ENCODE data around the gene OSBPL8. TPM values are rescaled to one million over a fixed set of nuclear protein-coding genes. Genes with fewer than 3 reads are reported as not detected.

OSBPL8 gene
- total and polyA plus RNA-seq, 4 donors, result 6.9 to 32.5 (median 22.9) TPM

GRCh38 chr12:76529226-76529918 lies 30.2 kb downstream of the OSBPL8 start:
- Histone ChIP-seq H3K27me3 (ENCODE audit: control insufficient read depth in 4 of 4, insufficient read depth in 4 of 4, low read length in 3 of 4) (no peaks in the 10 kb centered on the region), H3K4me3 (ENCODE audit: low read depth in 1 of 3, low read length in 3 of 3) (no peak overlapping the region), H3K9ac (ENCODE audit: low read depth in 1 of 2, low read length in 2 of 2) (no peak overlapping the region), H3K27ac (ENCODE audit: low read depth in 1 of 2, low read length in 2 of 2) (no peak overlapping the region), H3K4me1 (ENCODE audit: control insufficient read depth in 4 of 4, insufficient read depth in 4 of 4, low read length in 3 of 4) (peaks cover 0 to 14% (median 7%) of the 10 kb centered on the region in 4 donors), H3K36me3 (ENCODE audit: control insufficient read depth in 4 of 4, insufficient read depth in 3 of 4, low read depth in 1 of 4, low read length in 3 of 4) (peaks cover 0 to 3% (median 0%) of the 10 kb centered on the region in 4 donors), H3K9me3 (ENCODE audit: control insufficient read depth in 4 of 4, low read length in 3 of 4) (no peaks in the 10 kb centered on the region)
- DNase-seq (ENCODE audit: low spot score), result no peak
- 62% methylated on average over 4 of the region's 4 CpGs for WGBS
- TF ChIP-seq, protein P1, sequence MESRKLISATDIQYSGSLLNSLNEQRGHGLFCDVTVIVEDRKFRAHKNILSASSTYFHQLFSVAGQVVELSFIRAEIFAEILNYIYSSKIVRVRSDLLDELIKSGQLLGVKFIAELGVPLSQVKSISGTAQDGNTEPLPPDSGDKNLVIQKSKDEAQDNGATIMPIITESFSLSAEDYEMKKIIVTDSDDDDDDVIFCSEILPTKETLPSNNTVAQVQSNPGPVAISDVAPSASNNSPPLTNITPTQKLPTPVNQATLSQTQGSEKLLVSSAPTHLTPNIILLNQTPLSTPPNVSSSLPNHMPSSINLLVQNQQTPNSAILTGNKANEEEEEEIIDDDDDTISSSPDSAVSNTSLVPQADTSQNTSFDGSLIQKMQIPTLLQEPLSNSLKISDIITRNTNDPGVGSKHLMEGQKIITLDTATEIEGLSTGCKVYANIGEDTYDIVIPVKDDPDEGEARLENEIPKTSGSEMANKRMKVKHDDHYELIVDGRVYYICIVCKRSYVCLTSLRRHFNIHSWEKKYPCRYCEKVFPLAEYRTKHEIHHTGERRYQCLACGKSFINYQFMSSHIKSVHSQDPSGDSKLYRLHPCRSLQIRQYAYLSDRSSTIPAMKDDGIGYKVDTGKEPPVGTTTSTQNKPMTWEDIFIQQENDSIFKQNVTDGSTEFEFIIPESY (IDR thresholded peaks at IDR 0.05), result peak; percentile 11
- TF ChIP-seq HNF4A (conservative IDR thresholded peaks at IDR 0.05) (peak; percentile 7 to 8), MAX (IDR thresholded peaks at IDR 0.05) (peak; percentile 12), NR2F2 (IDR thresholded peaks at IDR 0.05) (no peak)

DNA sequence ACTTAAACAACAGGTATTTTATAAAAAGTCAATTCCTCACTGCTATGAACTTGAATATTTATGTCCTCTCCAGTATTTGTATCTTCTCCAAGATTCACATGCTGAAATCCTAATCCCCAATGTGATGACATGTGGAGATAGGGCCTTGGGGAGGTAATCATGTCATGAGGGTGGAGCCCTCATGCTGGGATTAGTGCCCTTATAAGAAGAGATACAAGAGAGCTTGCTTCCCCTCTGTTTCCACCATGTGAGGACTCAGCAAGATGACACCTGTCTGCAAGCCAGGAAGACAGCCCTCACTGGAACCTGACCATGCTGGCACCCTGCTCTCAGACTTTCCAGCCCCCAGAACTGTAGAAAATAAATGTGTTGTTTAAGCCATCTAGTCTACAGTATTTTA lies 36.2 kb downstream of the OSBPL8 start:
- Histone ChIP-seq H3K9ac (ENCODE audit: low read depth in 1 of 2, low read length in 2 of 2) (no peak overlapping the region), H3K9me3 (ENCODE audit: control insufficient read depth in 4 of 4, low read length in 3 of 4) (no peaks in the 10 kb centered on the region), H3K4me3 (ENCODE audit: low read depth in 1 of 3, low read length in 3 of 3) (no peak overlapping the region), H3K4me1 (ENCODE audit: control insufficient read depth in 4 of 4, insufficient read depth in 4 of 4, low read length in 3 of 4) (peaks cover 0 to 2% (median 0%) of the 10 kb centered on the region in 4 donors), H3K27me3 (ENCODE audit: control insufficient read depth in 4 of 4, insufficient read depth in 4 of 4, low read length in 3 of 4) (no peaks in the 10 kb centered on the region), H3K27ac (ENCODE audit: low read depth in 1 of 2, low read length in 2 of 2) (no peak overlapping the region), H3K36me3 (ENCODE audit: control insufficient read depth in 4 of 4, insufficient read depth in 3 of 4, low read depth in 1 of 4, low read length in 3 of 4) (peaks cover 0 to 3% (median 0%) of the 10 kb centered on the region in 4 donors)
- no peak for DNase-seq (ENCODE audit: low spot score)
- TF ChIP-seq, protein P1 (IDR thresholded peaks at IDR 0.05), result no peak
- TF ChIP-seq, protein P2, sequence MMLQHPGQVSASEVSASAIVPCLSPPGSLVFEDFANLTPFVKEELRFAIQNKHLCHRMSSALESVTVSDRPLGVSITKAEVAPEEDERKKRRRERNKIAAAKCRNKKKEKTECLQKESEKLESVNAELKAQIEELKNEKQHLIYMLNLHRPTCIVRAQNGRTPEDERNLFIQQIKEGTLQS (IDR thresholded peaks at IDR 0.05), result no peak
- no peak for TF ChIP-seq MAX (IDR thresholded peaks at IDR 0.05)
- TF ChIP-seq RXRA (IDR thresholded peaks at IDR 0.05), result no peak
- TF ChIP-seq GABPA (IDR thresholded peaks at IDR 0.05 in 1 of 2, conservative IDR thresholded peaks at IDR 0.05 in 1 of 2), result no peak
- TF ChIP-seq FOXA2 (IDR thresholded peaks at IDR 0.05), result no peak

GRCh38 chr12:76520348-76520747 lies 39.2 kb downstream of the OSBPL8 start:
- no peak for DNase-seq (ENCODE audit: low spot score)
- Histone ChIP-seq H3K27me3 (ENCODE audit: control insufficient read depth in 4 of 4, insufficient read depth in 4 of 4, low read length in 3 of 4) (no peaks in the 10 kb centered on the region), H3K9ac (ENCODE audit: low read depth in 1 of 2, low read length in 2 of 2) (no peak overlapping the region), H3K27ac (ENCODE audit: low read depth in 1 of 2, low read length in 2 of 2) (no peak overlapping the region), H3K36me3 (ENCODE audit: control insufficient read depth in 4 of 4, insufficient read depth in 3 of 4, low read depth in 1 of 4, low read length in 3 of 4) (no peaks in the 10 kb centered on the region), H3K4me3 (ENCODE audit: low read depth in 1 of 3, low read length in 3 of 3) (no peak overlapping the region), H3K9me3 (ENCODE audit: control insufficient read depth in 4 of 4, low read length in 3 of 4) (no peaks in the 10 kb centered on the region), H3K4me1 (ENCODE audit: control insufficient read depth in 4 of 4, insufficient read depth in 4 of 4, low read length in 3 of 4) (peaks cover 0 to 2% (median 0%) of the 10 kb centered on the region in 4 donors)
- TF ChIP-seq GABPA (IDR thresholded peaks at IDR 0.05 in 1 of 2, conservative IDR thresholded peaks at IDR 0.05 in 1 of 2) (no peak), JUND (IDR thresholded peaks at IDR 0.05) (no peak), RXRA (IDR thresholded peaks at IDR 0.05) (no peak), HNF4A (conservative IDR thresholded peaks at IDR 0.05) (no peak), MAX (IDR thresholded peaks at IDR 0.05) (no peak), RAD21 (IDR thresholded peaks at IDR 0.05) (no peak), REST (IDR thresholded peaks at IDR 0.05) (no peak), FOXA2 (IDR thresholded peaks at IDR 0.05) (no peak), YY1 (IDR thresholded peaks at IDR 0.05) (no peak), NR2F2 (IDR thresholded peaks at IDR 0.05) (no peak), FOXA1 (IDR thresholded peaks at IDR 0.05) (no peak)
- TF ChIP-seq, protein P1 (IDR thresholded peaks at IDR 0.05), result no peak
- TF ChIP-seq, protein P2 (IDR thresholded peaks at IDR 0.05), result no peak

Data from liver (tissue), 9 donors.